Thoracic aorta (tissue), 2 donors: ENCODE results near the gene UBE2N. TPM values are rescaled to one million over a fixed set of nuclear protein-coding genes. Genes with fewer than 3 reads are reported as not detected.
"Not testable (repeated sequence)": the region's sequence is repeated elsewhere in the genome, so short reads cannot be mapped to it uniquely, and the experiment has no call there.

ENCODE experiments used
- ATAC-seq: fragments of 150-250 bp; one replicate; pipeline ENCODE4 v1.8.0; 2017; ENCODE audit warnings: low read depth; ENCODE audit not compliant: insufficient number of reproducible peaks, low FRiP score
- DNase-seq: peaks from one replicate; pipeline ENCODE4 v3.0.0-alpha.2; 2020; ENCODE audit warnings: low spot score
- H3K27ac ChIP-seq, 2 donors: fragments of 200-600 bp; sonication (generic); 1 replicate in 1 of 2; 2 replicates in 1 of 2; pipeline ENCODE4 v1.5.1; 2016; ENCODE audit warnings: mild to moderate bottlenecking in 2 of 2, moderate library complexity in 2 of 2
- H3K27me3 ChIP-seq: fragments of 200-600 bp; sonication (generic); replicated peaks from 2 replicates; pipeline ENCODE4 v1.6.0; 2016; ENCODE audit warnings: mild to moderate bottlenecking; ENCODE audit not compliant: insufficient read depth
- H3K36me3 ChIP-seq: fragments of 200-600 bp; sonication (generic); one replicate; pipeline ENCODE4 v1.5.1; 2016
- H3K4me1 ChIP-seq, 2 donors: fragments of 200-600 bp; sonication (generic); 1 replicate in 1 of 2; 2 replicates in 1 of 2; pipeline versions ENCODE4 v1.5.1 to v1.6.0; 2016; ENCODE audit warnings: low read depth in 2 of 2, mild to moderate bottlenecking in 1 of 2; ENCODE audit not compliant: control insufficient read depth in 1 of 2
- H3K4me3 ChIP-seq: fragments of 200-600 bp; sonication (generic); 2 replicates; pipeline ENCODE4 v1.5.1; 2016; ENCODE audit warnings: mild to moderate bottlenecking
- H3K9me3 ChIP-seq: fragments of 200-600 bp; sonication (generic); 2 replicates; pipeline ENCODE4 v1.5.1; 2016
- CTCF ChIP-seq: fragments of 200-600 bp; sonication (generic); IDR thresholded peaks from one replicate; pipeline ENCODE4 v1.5.1; 2019; ENCODE audit warnings: antibody characterized with exemption
- total RNA-seq, 2 donors: library from RNA; depleted of rRNA; stranded (reverse); fragments of >200 nt; gene quantifications; one replicate each; pipeline versions ENCODE4 v1.1.0 to v1.2.3, GENCODE V29; 2016

UBE2N gene
- total RNA-seq, 2 donors from 2014 or later: 32.9 to 37.2 TPM

DNA sequence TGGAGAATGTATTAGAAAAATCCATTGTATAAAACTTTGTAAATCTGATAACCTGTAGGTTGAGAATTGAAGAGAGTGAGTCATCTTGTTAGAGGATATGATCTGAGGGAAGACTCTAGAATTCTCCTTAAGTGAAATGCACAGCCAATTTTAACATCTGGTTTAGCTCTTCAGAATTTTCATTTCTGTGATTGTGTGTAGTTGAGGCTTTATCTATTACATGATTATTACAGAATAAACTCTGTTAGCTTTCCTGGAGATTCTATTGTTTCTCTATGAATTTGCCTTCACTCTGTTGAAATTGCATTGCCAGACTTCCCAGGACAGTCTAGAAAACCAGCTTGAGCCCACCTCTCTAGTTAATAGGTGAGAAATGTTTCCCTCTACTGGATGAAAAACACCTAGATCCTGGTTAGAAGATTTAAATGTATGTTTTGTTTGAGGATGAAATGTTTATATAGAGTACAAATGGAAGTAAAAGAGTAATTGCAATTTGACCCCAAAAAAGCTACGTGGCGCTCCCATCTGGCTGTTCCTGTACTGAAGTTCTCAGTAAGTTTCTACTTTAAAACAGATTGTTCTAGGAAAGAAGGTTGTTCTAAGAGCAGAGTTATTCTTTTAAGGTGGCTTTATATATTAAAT lies 61.1 kb downstream of the UBE2N start:
- Histone ChIP-seq H3K27ac (peak overlapping the region; percentile 29 to 91), H3K4me1 (peaks cover 23 to 54% of the 10 kb centered on the region in 2 donors), H3K9me3 (no peaks in the 10 kb centered on the region), H3K36me3 (no peaks in the 10 kb centered on the region), H3K27me3 (no peaks in the 10 kb centered on the region), H3K4me3 (peak overlapping the region; percentile 86)
- no peak for DNase-seq
- no peak for TF ChIP-seq CTCF
- no peak for ATAC-seq

GRCh38 chr12:93379981-93380361 lies 61.8 kb downstream of the UBE2N start:
- no peak for DNase-seq
- H3K36me3 ChIP-seq: no peaks in the 10 kb centered on the region
- H3K27ac ChIP-seq: peak overlapping the region; percentile 91 to 97
- ATAC-seq: no peak
- H3K4me1 ChIP-seq: peaks cover 22 to 50% of the 10 kb centered on the region in 2 donors
- H3K4me3 ChIP-seq: peak overlapping the region; percentile 86
- no peak for TF ChIP-seq CTCF
- no peaks in the 10 kb centered on the region for H3K9me3 ChIP-seq
- H3K27me3 ChIP-seq: no peaks in the 10 kb centered on the region

GRCh38 chr12:93379326-93379980 lies 62.3 kb downstream of the UBE2N start:
- DNase-seq (no peak), ATAC-seq (no peak)
- Histone ChIP-seq H3K27me3 (no peaks in the 10 kb centered on the region), H3K4me1 (peaks cover 20 to 49% of the 10 kb centered on the region in 2 donors), H3K4me3 (peak overlapping the region; percentile 86), H3K9me3 (no peaks in the 10 kb centered on the region), H3K27ac (peak overlapping the region; percentile 91 to 97), H3K36me3 (no peaks in the 10 kb centered on the region)
- no peak for TF ChIP-seq CTCF

- H3K4me1 ChIP-seq: peaks cover 18 to 50% of the 10 kb centered on the region in 2 donors
- H3K9me3 ChIP-seq: no peaks in the 10 kb centered on the region
- no peaks in the 10 kb centered on the region for H3K36me3 ChIP-seq
- peak overlapping the region; percentile 86 for H3K4me3 ChIP-seq
- no peak for TF ChIP-seq CTCF
- ATAC-seq: no peak
- no peak for DNase-seq
- no peaks in the 10 kb centered on the region for H3K27me3 ChIP-seq
- peak overlapping the region; percentile 91 to 97 for H3K27ac ChIP-seq
Measured at GRCh38 chr12:93378998-93379325, 62.8 kb downstream of the UBE2N start.

DNA sequence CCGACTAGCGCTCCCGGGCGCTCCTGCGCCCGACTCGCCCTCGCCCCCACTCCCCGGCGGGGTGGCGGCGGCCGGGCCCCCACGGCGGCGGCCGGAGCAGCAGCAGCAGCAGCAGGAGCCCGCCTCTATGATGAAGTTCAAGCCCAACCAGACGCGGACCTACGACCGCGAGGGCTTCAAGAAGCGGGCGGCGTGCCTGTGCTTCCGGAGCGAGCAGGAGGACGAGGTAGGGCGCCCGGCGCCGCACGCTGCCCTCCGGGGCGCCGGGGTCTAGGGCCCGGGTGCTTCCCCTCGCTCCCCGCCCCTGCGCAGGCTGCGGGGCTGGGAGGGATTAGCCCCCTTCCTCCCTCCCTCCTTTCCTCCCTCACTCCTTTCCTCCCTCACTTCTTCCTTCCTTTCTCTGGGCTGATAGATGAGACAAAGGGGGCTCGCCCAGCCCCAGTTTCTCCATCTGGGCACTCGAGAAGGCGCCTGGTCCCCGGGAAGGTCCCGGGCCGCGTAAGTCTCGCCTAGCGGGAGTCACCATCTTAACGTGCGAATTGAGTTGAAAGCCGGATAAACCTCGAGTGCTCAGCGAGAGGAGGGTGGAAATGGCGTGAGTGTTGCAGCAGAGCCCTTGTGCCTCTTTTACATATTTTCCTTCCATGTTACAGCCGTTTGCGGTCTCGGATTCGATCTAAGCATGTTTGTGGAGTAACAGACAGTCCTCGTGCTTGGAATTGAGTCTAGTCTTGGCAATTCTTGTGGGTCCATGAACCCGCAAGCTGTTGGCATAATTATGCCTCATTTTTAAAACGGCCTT lies 63.4 kb downstream of the UBE2N start:
- H3K4me1 ChIP-seq: peaks cover 16 to 48% of the 10 kb centered on the region in 2 donors
- peak; percentile 8 for ATAC-seq
- DNase-seq, H3K27me3 ChIP-seq, H3K9me3 ChIP-seq, H3K36me3 ChIP-seq: not testable (repeated sequence)
- peak overlapping the region; percentile 91 to 97 for H3K27ac ChIP-seq
- peak overlapping the region; percentile 86 for H3K4me3 ChIP-seq
